Breast epithelium (tissue), 4 donors: ENCODE data around the gene F2. TPM values are rescaled to one million over a fixed set of nuclear protein-coding genes. Genes with fewer than 3 reads are reported as not detected.

ENCODE experiments used
- DNase-seq, 2 donors: peaks; one replicate each; pipeline ENCODE4 v3.0.0-alpha.2; 2019; ENCODE audit warnings: low spot score in 2 of 2
- H3K27ac ChIP-seq, 2 donors: fragments of 200-600 bp; sonication (generic) in 1 of 2; one replicate each; pipeline ENCODE4 v1.5.1; 2016 to 2019; ENCODE audit warnings: mild to moderate bottlenecking in 1 of 2
- H3K27me3 ChIP-seq, 2 donors: fragments of 200-600 bp; sonication (generic) in 1 of 2; one replicate each; pipeline versions ENCODE4 v1.5.1 to v1.6.0; 2017 to 2019; ENCODE audit warnings: control low read depth in 1 of 2, mild to moderate bottlenecking in 1 of 2
- H3K36me3 ChIP-seq: fragments of 200-600 bp; one replicate; pipeline ENCODE4 v1.5.1; 2019
- H3K4me1 ChIP-seq, 2 donors: fragments of 200-600 bp; sonication (generic); one replicate each; pipeline ENCODE4 v1.5.1; 2016 to 2019; ENCODE audit warnings: control low read depth in 1 of 2
- H3K4me3 ChIP-seq, 3 donors: fragments of 200-600 bp; sonication (generic); 1 replicate in 2 of 3; 2 replicates in 1 of 3; pipeline ENCODE4 v1.5.1; 2016 to 2019; ENCODE audit warnings: mild to moderate bottlenecking in 3 of 3, moderate library complexity in 2 of 3
- H3K9me3 ChIP-seq, 2 donors: fragments of 200-600 bp; sonication (generic) in 1 of 2; one replicate each; pipeline ENCODE4 v1.5.1; 2016 to 2019; ENCODE audit warnings: control low read depth in 1 of 2
- CTCF ChIP-seq, 3 donors: fragments of 450-650 bp; IDR thresholded peaks; one replicate each; pipeline ENCODE4 v1.5.1; 2016 to 2017; ENCODE audit warnings: antibody characterized with exemption in 3 of 3, mild to moderate bottlenecking in 3 of 3, moderate library complexity in 3 of 3
- POLR2A ChIP-seq: fragments of 450-650 bp; IDR thresholded peaks from one replicate; pipeline ENCODE4 v1.6.1; 2016; ENCODE audit warnings: antibody characterized with exemption, mild to moderate bottlenecking, moderate library complexity
- POLR2AphosphoS5 ChIP-seq, 3 donors: sonication (generic); formaldehyde crosslinking; IDR thresholded peaks; one replicate each; pipeline ENCODE4 v1.6.1; 2017; ENCODE audit warnings: antibody characterized with exemption in 3 of 3
- intact Hi-C: fragments of 100-400 bp; cut with DNase I; formaldehyde crosslinking; loops from one replicate; pipeline ENCODE4 v1.15.1; 2023; ENCODE audit warnings: low total_unique reads
- total RNA-seq, 3 donors: library from RNA; depleted of rRNA; stranded (reverse); fragments of >200 nt; gene quantifications; one replicate each; pipeline ENCODE4 v1.1.0, GENCODE V29; 2016

Gene F2
- total RNA-seq, 3 donors from 2014 or later: not detected

DNA sequence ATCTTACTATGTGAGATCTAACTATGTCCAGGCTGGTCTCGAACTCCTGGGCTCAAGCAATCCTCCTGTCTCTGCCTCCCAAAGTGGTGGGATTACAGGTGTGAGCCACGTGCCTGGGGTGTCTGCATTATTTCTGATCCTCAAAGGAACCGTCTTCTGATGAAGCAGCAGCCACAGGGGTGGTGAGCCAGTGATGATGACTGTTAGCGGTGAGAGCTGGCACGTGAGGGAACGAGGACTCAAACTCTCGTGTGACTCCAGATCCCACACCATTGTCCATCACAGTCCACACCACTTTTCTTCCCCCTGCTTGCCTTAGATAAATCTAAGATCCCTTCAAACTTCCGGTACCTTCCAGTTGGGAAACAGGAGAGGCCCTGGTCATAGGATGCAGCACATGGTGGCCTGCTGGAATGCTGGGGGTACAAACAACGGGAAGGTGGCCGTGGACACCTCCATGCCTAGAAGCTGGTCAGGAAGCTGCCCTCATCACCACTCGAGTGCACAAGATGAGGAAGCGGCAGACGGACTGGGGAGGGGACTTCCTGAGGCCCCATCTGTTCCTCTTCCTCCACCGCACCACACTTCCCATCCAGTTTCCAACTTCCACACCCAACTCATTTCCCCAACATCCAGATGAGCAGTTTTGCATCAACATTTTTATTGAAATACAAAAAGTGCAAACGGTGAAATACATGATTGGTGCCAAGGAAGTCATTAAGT is 42.4 kb upstream of the F2 start:
- Histone ChIP-seq H3K4me3 (no peak overlapping the region), H3K27ac (peak overlapping the region; percentile 90 to 97)
- DNase-seq: no peak

DNA sequence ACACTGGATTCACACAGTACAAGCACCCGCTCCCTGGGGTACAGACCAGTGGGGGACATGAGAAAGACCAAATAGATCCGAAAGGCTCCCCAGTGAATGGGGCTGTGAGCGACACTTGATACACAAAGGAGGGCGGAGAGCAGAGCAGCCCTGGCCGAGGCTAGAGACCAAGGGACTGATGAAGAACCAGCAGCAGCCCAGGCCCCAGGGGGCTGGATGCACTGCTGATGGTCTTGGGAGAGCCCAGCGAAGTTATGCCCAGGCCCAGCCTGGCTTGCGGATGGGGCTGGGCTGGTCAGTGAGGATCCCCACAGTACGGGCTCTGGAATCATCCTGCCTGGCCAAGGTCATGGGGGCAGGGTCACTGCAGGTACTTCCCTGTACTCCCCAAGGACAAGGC is 41.8 kb upstream of the F2 start:
- Histone ChIP-seq H3K4me3 (no peak overlapping the region), H3K27ac (peak overlapping the region; percentile 76 to 90), H3K27me3 (no peaks in the 10 kb centered on the region), H3K36me3 (peaks cover 10% of the 10 kb centered on the region), H3K4me1 (peaks cover 12 to 13% of the 10 kb centered on the region in 2 donors), H3K9me3 (no peaks in the 10 kb centered on the region)
- no peak for TF ChIP-seq POLR2A
- TF ChIP-seq CTCF (IDR thresholded peaks at IDR 0.05): no peak
- TF ChIP-seq POLR2AphosphoS5 (IDR thresholded peaks at IDR 0.05): no peak
- DNase-seq: no peak
- intact Hi-C loops: no loop called here

More for the DNA sequence above, 42.4 kb upstream of the F2 start:
- Histone ChIP-seq H3K27me3 (no peaks in the 10 kb centered on the region), H3K9me3 (no peaks in the 10 kb centered on the region), H3K4me1 (peaks cover 12 to 13% of the 10 kb centered on the region in 2 donors), H3K36me3 (peaks cover 15% of the 10 kb centered on the region)
- no peak for TF ChIP-seq CTCF (IDR thresholded peaks at IDR 0.05)
- TF ChIP-seq POLR2A: no peak
- no peak for TF ChIP-seq POLR2AphosphoS5 (IDR thresholded peaks at IDR 0.05)
- intact Hi-C loops: no loop called here

GRCh38 chr11:46677991-46678740 is 40.8 kb upstream of the F2 start:
- intact Hi-C loops: no loop called here
- TF ChIP-seq POLR2A (no peak), POLR2AphosphoS5 (IDR thresholded peaks at IDR 0.05) (no peak), CTCF (IDR thresholded peaks at IDR 0.05) (no peak)
- Histone ChIP-seq H3K36me3 (peaks cover 10% of the 10 kb centered on the region), H3K27ac (peak overlapping the region in 1 of 2 donors; percentile 28), H3K9me3 (no peaks in the 10 kb centered on the region), H3K4me3 (no peak overlapping the region), H3K4me1 (peaks cover 12 to 13% of the 10 kb centered on the region in 2 donors), H3K27me3 (no peaks in the 10 kb centered on the region)
- DNase-seq: no peak

DNA sequence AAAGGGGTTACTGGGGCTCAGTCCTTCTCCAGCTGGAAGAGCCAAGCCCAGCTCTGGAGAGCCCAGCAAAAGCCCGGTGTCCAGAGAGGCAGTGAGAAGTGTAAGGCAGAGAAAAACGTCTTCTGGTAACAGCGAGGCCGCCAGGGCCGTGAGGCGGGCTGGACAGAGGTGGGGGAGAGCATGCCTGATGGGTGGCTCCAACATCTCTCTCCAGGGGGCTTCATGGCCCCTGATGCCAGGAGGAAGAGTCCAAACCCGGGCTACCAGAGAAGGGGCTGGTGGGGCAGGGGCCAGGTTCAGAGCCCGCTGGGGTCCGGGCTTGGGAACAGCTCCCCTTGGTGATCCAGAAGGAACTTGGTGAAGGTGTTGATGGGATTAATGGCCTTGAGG is 40.3 kb upstream of the F2 start:
- no peaks in the 10 kb centered on the region for H3K27me3 ChIP-seq
- intact Hi-C loops: no loop called here
- H3K4me3 ChIP-seq: no peak overlapping the region
- H3K9me3 ChIP-seq: no peaks in the 10 kb centered on the region
- DNase-seq: no peak
- peak overlapping the region in 1 of 2 donors; percentile 28 for H3K27ac ChIP-seq
- TF ChIP-seq CTCF (IDR thresholded peaks at IDR 0.05) (no peak), POLR2A (no peak), POLR2AphosphoS5 (IDR thresholded peaks at IDR 0.05) (no peak)
- H3K36me3 ChIP-seq: peaks cover 10% of the 10 kb centered on the region
- H3K4me1 ChIP-seq: peaks cover 12 to 13% of the 10 kb centered on the region in 2 donors
